COR-L47 (cell line): ENCODE measurements around the gene CH25H.
"Not testable (repeated sequence)": the region's sequence is repeated elsewhere in the genome, so short reads cannot be mapped to it uniquely, and the experiment has no call there.

Experiments used
- DNase-seq: peaks from one replicate; lab custom pipeline; 2025; lab: John Stamatoyannopoulos, UW

Gene CH25H

GRCh38 chr10:89201345-89202032 lies 5.6 kb downstream of the CH25H start:
- no peak for DNase-seq

- DNase-seq: no peak
Measured at GRCh38 chr10:89197473-89197872, 9.6 kb downstream of the CH25H start.

- not testable (repeated sequence) for DNase-seq
Measured at GRCh38 chr10:89191301-89191700, 15.8 kb downstream of the CH25H start.

GRCh38 chr10:89189211-89189734 lies 17.8 kb downstream of the CH25H start:
- no peak for DNase-seq

- DNase-seq: no peak
Measured at GRCh38 chr10:89185658-89186057, 21.5 kb downstream of the CH25H start.

GRCh38 chr10:89184638-89185037 lies 22.5 kb downstream of the CH25H start:
- DNase-seq: no peak

GRCh38 chr10:89183571-89183970 lies 23.5 kb downstream of the CH25H start:
- DNase-seq: no peak

GRCh38 chr10:89182894-89183293 lies 24.2 kb downstream of the CH25H start:
- DNase-seq: no peak

GRCh38 chr10:89175816-89176215 lies 31.3 kb downstream of the CH25H start:
- no peak for DNase-seq

- DNase-seq: no peak
Measured at GRCh38 chr10:89173075-89173474, 34.0 kb downstream of the CH25H start.

GRCh38 chr10:89171996-89172395 lies 35.1 kb downstream of the CH25H start:
- DNase-seq: no peak

- DNase-seq: no peak
Measured at GRCh38 chr10:89171263-89171872, 35.7 kb downstream of the CH25H start.

- not testable (repeated sequence) for DNase-seq
Measured at GRCh38 chr10:89168354-89168900, 38.7 kb downstream of the CH25H start.

GRCh38 chr10:89167915-89168314 lies 39.2 kb downstream of the CH25H start:
- DNase-seq: no peak

GRCh38 chr10:89165923-89166322 lies 41.2 kb downstream of the CH25H start:
- DNase-seq: no peak

GRCh38 chr10:89164920-89165319 lies 42.2 kb downstream of the CH25H start:
- no peak for DNase-seq

GRCh38 chr10:89164080-89164479 lies 43.0 kb downstream of the CH25H start:
- no peak for DNase-seq

- DNase-seq: no peak
Measured at GRCh38 chr10:89163265-89163995, 43.7 kb downstream of the CH25H start.

- no peak for DNase-seq
Measured at GRCh38 chr10:89162596-89162995, 44.5 kb downstream of the CH25H start.

- no peak for DNase-seq
Measured at GRCh38 chr10:89160339-89160738, 46.8 kb downstream of the CH25H start.

- no peak for DNase-seq
Measured at GRCh38 chr10:89159761-89160160, 47.4 kb downstream of the CH25H start.

- no peak for DNase-seq
Measured at GRCh38 chr10:89159316-89159715, 47.8 kb downstream of the CH25H start.

GRCh38 chr10:89158446-89158845 lies 48.7 kb downstream of the CH25H start:
- DNase-seq: no peak
